Measurements from ENCODE around the gene CNNM2.

CNNM2 gene

DNA sequence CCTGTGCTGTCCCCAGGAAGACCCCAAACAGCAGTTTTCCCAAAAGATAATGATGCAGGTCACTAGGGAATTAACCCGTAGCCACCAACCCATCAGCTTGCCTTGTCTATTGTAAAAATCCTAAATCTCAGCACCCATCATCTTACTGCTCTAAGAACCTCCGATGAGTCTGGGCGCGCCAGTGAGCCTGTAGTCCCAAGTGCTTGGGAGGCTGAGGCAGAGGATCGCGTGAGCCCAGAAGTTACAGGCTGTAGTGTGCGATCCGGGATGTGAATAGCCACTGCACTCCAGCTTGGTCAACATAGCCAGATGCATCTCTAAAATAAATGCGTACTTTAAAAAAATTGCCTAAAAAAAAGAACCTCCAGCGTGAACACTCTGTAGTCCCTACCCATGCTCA lies 47.9 kb upstream of the CNNM2 start:
- Histone ChIP-seq H2AFZ (ENCODE audit: low read length) (no peak overlapping the region), H3K27me3 (ENCODE audit: insufficient read depth, low read length) (no peaks in the 10 kb centered on the region), H4K20me1 (ENCODE audit: insufficient read depth, low read length) (no peaks in the 10 kb centered on the region), H3K4me1 (ENCODE audit: insufficient read depth, low read length, severe bottlenecking) (no peaks in the 10 kb centered on the region), H3K9me3 (ENCODE audit: low read length) (no peaks in the 10 kb centered on the region), H3K4me3 (ENCODE audit: low read depth, low read length, poor library complexity, severe bottlenecking) (no peak overlapping the region), H3K36me3 (ENCODE audit: insufficient read depth, low read length) (no peaks in the 10 kb centered on the region), H3K27ac (ENCODE audit: low read depth, low read length, poor library complexity, severe bottlenecking) (no peak overlapping the region), H3K9me2 (ENCODE audit: low read depth, low read length) (no peaks in the 10 kb centered on the region), H3K79me2 (ENCODE audit: insufficient read depth, low read length) (no peaks in the 10 kb centered on the region), H3K4me2 (ENCODE audit: low read length) (no peak overlapping the region), H3F3A (ENCODE audit: insufficient read depth, low read length) (no peaks in the 10 kb centered on the region), H3K9ac (ENCODE audit: low read length) (no peak overlapping the region)
- TF ChIP-seq EZH2 (IDR thresholded peaks at IDR 0.05; ENCODE audit: borderline replicate concordance, low read length): no peak
- TF ChIP-seq, protein P1, sequence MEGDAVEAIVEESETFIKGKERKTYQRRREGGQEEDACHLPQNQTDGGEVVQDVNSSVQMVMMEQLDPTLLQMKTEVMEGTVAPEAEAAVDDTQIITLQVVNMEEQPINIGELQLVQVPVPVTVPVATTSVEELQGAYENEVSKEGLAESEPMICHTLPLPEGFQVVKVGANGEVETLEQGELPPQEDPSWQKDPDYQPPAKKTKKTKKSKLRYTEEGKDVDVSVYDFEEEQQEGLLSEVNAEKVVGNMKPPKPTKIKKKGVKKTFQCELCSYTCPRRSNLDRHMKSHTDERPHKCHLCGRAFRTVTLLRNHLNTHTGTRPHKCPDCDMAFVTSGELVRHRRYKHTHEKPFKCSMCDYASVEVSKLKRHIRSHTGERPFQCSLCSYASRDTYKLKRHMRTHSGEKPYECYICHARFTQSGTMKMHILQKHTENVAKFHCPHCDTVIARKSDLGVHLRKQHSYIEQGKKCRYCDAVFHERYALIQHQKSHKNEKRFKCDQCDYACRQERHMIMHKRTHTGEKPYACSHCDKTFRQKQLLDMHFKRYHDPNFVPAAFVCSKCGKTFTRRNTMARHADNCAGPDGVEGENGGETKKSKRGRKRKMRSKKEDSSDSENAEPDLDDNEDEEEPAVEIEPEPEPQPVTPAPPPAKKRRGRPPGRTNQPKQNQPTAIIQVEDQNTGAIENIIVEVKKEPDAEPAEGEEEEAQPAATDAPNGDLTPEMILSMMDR (IDR thresholded peaks at IDR 0.05; ENCODE audit: low read length): no peak

GRCh38 chr10:102872163-102872562 lies 45.9 kb upstream of the CNNM2 start:
- TF ChIP-seq EZH2 (IDR thresholded peaks at IDR 0.05; ENCODE audit: borderline replicate concordance, low read length): no peak
- TF ChIP-seq, protein P1 (IDR thresholded peaks at IDR 0.05; ENCODE audit: low read length): no peak
- no peaks in the 10 kb centered on the region for H3K79me2 ChIP-seq (ENCODE audit: insufficient read depth, low read length)
- H3K27ac ChIP-seq (ENCODE audit: low read depth, low read length, poor library complexity, severe bottlenecking): no peak overlapping the region
- no peaks in the 10 kb centered on the region for H3K36me3 ChIP-seq (ENCODE audit: insufficient read depth, low read length)
- H3K9me2 ChIP-seq (ENCODE audit: low read depth, low read length): no peaks in the 10 kb centered on the region
- no peak overlapping the region for H3K4me2 ChIP-seq (ENCODE audit: low read length)
- H4K20me1 ChIP-seq (ENCODE audit: insufficient read depth, low read length): no peaks in the 10 kb centered on the region
- no peak overlapping the region for H2AFZ ChIP-seq (ENCODE audit: low read length)
- no peaks in the 10 kb centered on the region for H3K27me3 ChIP-seq (ENCODE audit: insufficient read depth, low read length)
- H3K4me1 ChIP-seq (ENCODE audit: insufficient read depth, low read length, severe bottlenecking): no peaks in the 10 kb centered on the region
- H3K4me3 ChIP-seq (ENCODE audit: low read depth, low read length, poor library complexity, severe bottlenecking): no peak overlapping the region
- no peaks in the 10 kb centered on the region for H3F3A ChIP-seq (ENCODE audit: insufficient read depth, low read length)
- no peaks in the 10 kb centered on the region for H3K9me3 ChIP-seq (ENCODE audit: low read length)
- H3K9ac ChIP-seq (ENCODE audit: low read length): no peak overlapping the region

DNA sequence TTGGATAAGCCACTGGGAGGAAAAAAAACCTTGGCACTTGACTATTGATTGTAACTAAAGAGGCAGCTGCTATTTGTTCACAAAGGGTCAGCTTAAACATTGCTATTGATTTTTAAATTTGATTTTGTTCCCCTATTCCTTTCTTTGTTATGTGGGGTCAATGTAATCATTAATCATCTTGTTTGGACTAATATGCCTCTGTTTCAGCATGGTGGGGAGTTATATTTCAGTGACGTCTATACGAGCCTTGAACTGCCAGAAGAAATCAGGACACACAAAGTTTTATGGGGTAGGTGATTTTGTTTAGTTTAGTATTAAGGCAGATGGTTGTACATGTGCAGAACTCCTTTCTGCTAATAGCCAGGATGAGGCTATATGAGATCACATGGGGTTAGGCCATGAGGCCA lies 41.3 kb upstream of the CNNM2 start:
- Histone ChIP-seq H3K4me2 (ENCODE audit: low read length) (no peak overlapping the region), H3K36me3 (ENCODE audit: insufficient read depth, low read length) (no peaks in the 10 kb centered on the region), H3F3A (ENCODE audit: insufficient read depth, low read length) (no peaks in the 10 kb centered on the region), H3K4me3 (ENCODE audit: low read depth, low read length, poor library complexity, severe bottlenecking) (no peak overlapping the region), H2AFZ (ENCODE audit: low read length) (no peak overlapping the region), H3K9ac (ENCODE audit: low read length) (no peak overlapping the region), H3K9me2 (ENCODE audit: low read depth, low read length) (no peaks in the 10 kb centered on the region), H3K27me3 (ENCODE audit: insufficient read depth, low read length) (no peaks in the 10 kb centered on the region), H3K79me2 (ENCODE audit: insufficient read depth, low read length) (no peaks in the 10 kb centered on the region), H3K27ac (ENCODE audit: low read depth, low read length, poor library complexity, severe bottlenecking) (no peak overlapping the region), H3K4me1 (ENCODE audit: insufficient read depth, low read length, severe bottlenecking) (no peaks in the 10 kb centered on the region), H4K20me1 (ENCODE audit: insufficient read depth, low read length) (no peaks in the 10 kb centered on the region), H3K9me3 (ENCODE audit: low read length) (no peaks in the 10 kb centered on the region)
- TF ChIP-seq EZH2 (IDR thresholded peaks at IDR 0.05; ENCODE audit: borderline replicate concordance, low read length): no peak

DNA sequence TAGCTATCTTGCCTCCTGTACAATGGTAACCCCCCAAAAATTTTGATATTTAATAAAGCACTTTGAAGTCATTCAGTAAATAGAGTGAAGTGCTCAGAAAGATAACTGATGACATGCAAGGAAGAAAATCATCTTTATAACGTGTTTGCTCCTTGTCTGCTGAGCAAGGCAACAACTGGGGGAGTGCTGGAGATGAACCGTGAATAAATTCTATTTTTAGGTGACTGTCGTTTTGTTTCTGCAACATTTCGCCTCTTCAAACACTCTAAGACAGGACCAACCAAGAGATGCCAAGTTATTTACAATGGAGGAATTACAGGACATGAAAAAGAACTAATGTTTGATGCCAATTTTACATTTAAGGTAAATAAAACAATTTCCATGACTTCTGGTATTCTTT lies 39.5 kb upstream of the CNNM2 start:
- Histone ChIP-seq H3K27me3 (ENCODE audit: insufficient read depth, low read length) (no peaks in the 10 kb centered on the region), H3K4me3 (ENCODE audit: low read depth, low read length, poor library complexity, severe bottlenecking) (no peak overlapping the region), H3K9me2 (ENCODE audit: low read depth, low read length) (no peaks in the 10 kb centered on the region), H4K20me1 (ENCODE audit: insufficient read depth, low read length) (no peaks in the 10 kb centered on the region), H3K27ac (ENCODE audit: low read depth, low read length, poor library complexity, severe bottlenecking) (no peak overlapping the region), H3K36me3 (ENCODE audit: insufficient read depth, low read length) (no peaks in the 10 kb centered on the region), H2AFZ (ENCODE audit: low read length) (no peak overlapping the region), H3K79me2 (ENCODE audit: insufficient read depth, low read length) (no peaks in the 10 kb centered on the region), H3K9me3 (ENCODE audit: low read length) (no peaks in the 10 kb centered on the region), H3K4me2 (ENCODE audit: low read length) (no peak overlapping the region), H3K4me1 (ENCODE audit: insufficient read depth, low read length, severe bottlenecking) (no peaks in the 10 kb centered on the region), H3K9ac (ENCODE audit: low read length) (no peak overlapping the region), H3F3A (ENCODE audit: insufficient read depth, low read length) (no peaks in the 10 kb centered on the region)
- no peak for TF ChIP-seq EZH2 (IDR thresholded peaks at IDR 0.05; ENCODE audit: borderline replicate concordance, low read length)
- TF ChIP-seq, protein P1 (IDR thresholded peaks at IDR 0.05; ENCODE audit: low read length): no peak
